SK-N-MC (cell line): ENCODE data around the gene ZC3H12A.

Experiments used
- EZH2 ChIP-seq: fragments of 200-600 bp; sonication (generic); IDR thresholded peaks from one replicate; pipeline ENCODE4 v1.6.1; 2017; ENCODE audit warnings: antibody characterized with exemption
- POLR2AphosphoS5 ChIP-seq: IDR thresholded peaks from 2 replicates; pipeline ENCODE4 v1.6.1; 2012; ENCODE audit warnings: mild to moderate bottlenecking, low read depth, low read length, borderline replicate concordance

DNA sequence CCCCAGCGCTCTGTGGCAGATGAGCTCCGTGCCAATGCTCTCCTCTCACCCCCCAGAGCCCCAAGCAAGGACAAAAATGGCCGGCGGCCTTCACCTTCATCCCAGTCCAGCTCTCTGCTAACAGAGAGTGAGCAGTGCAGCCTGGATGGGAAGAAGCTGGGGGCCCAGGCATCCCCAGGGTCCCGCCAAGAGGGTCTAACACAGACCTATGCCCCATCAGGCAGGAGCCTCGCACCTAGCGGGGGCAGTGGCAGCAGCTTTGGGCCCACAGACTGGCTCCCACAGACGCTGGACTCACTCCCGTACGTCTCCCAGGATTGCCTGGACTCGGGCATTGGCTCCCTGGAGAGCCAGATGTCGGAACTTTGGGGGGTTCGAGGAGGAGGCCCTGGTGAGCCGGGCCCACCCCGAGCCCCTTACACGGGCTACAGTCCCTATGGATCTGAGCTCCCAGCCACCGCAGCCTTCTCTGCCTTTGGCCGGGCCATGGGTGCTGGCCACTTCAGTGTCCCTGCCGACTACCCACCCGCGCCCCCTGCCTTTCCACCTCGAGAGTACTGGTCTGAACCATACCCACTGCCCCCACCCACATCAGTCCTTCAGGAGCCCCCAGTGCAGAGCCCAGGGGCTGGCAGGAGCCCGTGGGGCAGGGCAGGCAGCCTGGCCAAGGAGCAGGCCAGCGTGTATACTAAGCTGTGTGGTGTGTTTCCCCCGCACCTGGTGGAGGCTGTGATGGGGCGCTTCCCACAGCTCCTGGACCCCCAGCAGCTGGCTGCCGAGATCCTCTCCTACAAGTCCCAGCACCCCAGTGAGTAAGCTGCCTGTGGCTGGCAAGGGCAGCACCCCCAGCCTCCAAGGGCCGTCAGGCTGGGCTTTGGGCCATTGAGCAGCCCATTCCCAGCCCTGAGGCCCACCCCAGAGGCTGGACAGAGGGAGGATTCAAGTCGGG lies 8.7 kb downstream of the ZC3H12A start:
- TF ChIP-seq EZH2 (no peak), POLR2AphosphoS5 (no peak)
